Thoracic aorta (tissue), 2 donors: Measurements from ENCODE around the gene AK9. TPM values are rescaled to one million over a fixed set of nuclear protein-coding genes. Genes with fewer than 3 reads are reported as not detected.
"Not testable (repeated sequence)": the region's sequence is repeated elsewhere in the genome, so short reads cannot be mapped to it uniquely, and the experiment has no call there.

Experiments
- ATAC-seq: fragments of 150-250 bp; one replicate; pipeline ENCODE4 v1.8.0; 2017; ENCODE audit warnings: low read depth; ENCODE audit not compliant: insufficient number of reproducible peaks, low FRiP score
- DNase-seq: peaks from one replicate; pipeline ENCODE4 v3.0.0-alpha.2; 2020; ENCODE audit warnings: low spot score
- H3K27ac ChIP-seq, 2 donors: fragments of 200-600 bp; sonication (generic); 1 replicate in 1 of 2; 2 replicates in 1 of 2; pipeline ENCODE4 v1.5.1; 2016; ENCODE audit warnings: mild to moderate bottlenecking in 2 of 2, moderate library complexity in 2 of 2
- H3K27me3 ChIP-seq: fragments of 200-600 bp; sonication (generic); replicated peaks from 2 replicates; pipeline ENCODE4 v1.6.0; 2016; ENCODE audit warnings: mild to moderate bottlenecking; ENCODE audit not compliant: insufficient read depth
- H3K36me3 ChIP-seq: fragments of 200-600 bp; sonication (generic); one replicate; pipeline ENCODE4 v1.5.1; 2016
- H3K4me1 ChIP-seq, 2 donors: fragments of 200-600 bp; sonication (generic); 1 replicate in 1 of 2; 2 replicates in 1 of 2; pipeline versions ENCODE4 v1.5.1 to v1.6.0; 2016; ENCODE audit warnings: low read depth in 2 of 2, mild to moderate bottlenecking in 1 of 2; ENCODE audit not compliant: control insufficient read depth in 1 of 2
- H3K4me3 ChIP-seq: fragments of 200-600 bp; sonication (generic); 2 replicates; pipeline ENCODE4 v1.5.1; 2016; ENCODE audit warnings: mild to moderate bottlenecking
- H3K9me3 ChIP-seq: fragments of 200-600 bp; sonication (generic); 2 replicates; pipeline ENCODE4 v1.5.1; 2016
- total RNA-seq, 2 donors: library from RNA; depleted of rRNA; stranded (reverse); fragments of >200 nt; gene quantifications; one replicate each; pipeline versions ENCODE4 v1.1.0 to v1.2.3, GENCODE V29; 2016
- TF ChIP-seq, protein P1 (sequence below): fragments of 200-600 bp; sonication (generic); IDR thresholded peaks from one replicate; pipeline ENCODE4 v1.5.1; 2019; ENCODE audit warnings: antibody characterized with exemption

The AK9 gene
- total RNA-seq, 2 donors from 2014 or later = 12.5 to 12.8 TPM

DNA sequence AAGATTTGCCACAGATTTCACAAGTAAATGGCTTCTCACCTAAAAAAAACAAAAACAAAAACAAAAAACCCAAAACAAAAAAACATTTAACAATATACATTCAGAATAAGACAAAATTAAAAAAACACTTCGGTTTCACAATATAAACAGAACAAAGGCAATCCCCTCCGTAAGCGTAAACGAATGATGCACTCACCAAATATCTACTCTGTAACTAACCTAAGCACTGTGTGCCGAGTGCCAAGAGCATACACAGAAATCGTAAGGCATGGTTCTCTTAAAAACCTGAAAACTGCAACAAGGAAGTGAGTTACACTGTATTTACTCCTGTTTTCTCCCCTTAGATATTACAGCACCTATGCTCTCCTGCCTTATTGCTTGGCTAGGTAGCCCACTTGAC, 223.3 kb downstream of the AK9 start:
- Histone ChIP-seq H3K27me3 (no peaks in the 10 kb centered on the region), H3K9me3 (no peaks in the 10 kb centered on the region), H3K4me1 (no peaks in the 10 kb centered on the region), H3K27ac (no peak overlapping the region), H3K36me3 (peaks cover 35% of the 10 kb centered on the region), H3K4me3 (no peak overlapping the region)
- TF ChIP-seq, protein P1, sequence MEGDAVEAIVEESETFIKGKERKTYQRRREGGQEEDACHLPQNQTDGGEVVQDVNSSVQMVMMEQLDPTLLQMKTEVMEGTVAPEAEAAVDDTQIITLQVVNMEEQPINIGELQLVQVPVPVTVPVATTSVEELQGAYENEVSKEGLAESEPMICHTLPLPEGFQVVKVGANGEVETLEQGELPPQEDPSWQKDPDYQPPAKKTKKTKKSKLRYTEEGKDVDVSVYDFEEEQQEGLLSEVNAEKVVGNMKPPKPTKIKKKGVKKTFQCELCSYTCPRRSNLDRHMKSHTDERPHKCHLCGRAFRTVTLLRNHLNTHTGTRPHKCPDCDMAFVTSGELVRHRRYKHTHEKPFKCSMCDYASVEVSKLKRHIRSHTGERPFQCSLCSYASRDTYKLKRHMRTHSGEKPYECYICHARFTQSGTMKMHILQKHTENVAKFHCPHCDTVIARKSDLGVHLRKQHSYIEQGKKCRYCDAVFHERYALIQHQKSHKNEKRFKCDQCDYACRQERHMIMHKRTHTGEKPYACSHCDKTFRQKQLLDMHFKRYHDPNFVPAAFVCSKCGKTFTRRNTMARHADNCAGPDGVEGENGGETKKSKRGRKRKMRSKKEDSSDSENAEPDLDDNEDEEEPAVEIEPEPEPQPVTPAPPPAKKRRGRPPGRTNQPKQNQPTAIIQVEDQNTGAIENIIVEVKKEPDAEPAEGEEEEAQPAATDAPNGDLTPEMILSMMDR = no peak
- ATAC-seq (no peak), DNase-seq (no peak)

DNA sequence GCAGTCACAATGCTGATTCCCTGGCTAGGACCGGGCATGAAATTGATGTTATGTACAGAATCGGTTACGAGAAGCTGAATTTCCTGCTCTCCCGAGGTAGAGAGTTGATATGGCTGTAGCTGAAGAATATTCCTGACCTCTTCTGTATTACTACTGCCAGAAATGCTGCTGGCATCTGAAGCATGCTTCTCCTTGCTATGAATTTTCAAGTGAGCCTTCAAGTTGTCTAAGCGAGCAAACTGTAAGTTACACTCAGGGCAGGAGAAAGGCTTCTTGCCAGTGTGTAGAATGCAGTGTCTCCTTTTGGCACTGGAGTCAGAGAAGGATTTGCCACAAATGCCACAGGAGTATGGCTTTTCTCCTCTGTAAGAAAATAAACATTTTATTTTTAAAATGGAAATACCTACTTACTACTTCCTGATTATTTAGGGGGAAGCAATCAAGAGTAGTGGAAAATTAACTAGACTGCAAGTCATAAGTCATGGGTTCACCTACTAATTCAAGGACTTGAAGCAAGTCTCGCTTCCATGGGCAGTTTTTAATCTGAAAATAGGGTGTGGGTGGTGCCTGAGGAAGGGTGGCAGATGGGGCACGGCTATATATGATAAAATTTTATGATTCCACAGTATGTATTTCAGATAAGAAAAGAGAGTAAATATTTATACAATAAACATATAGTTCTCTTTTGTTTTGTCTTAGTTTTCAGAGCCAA, 224.6 kb downstream of the AK9 start:
- DNase-seq = no peak
- Histone ChIP-seq H3K27me3 (no peaks in the 10 kb centered on the region), H3K9me3 (no peaks in the 10 kb centered on the region), H3K4me3 (no peak overlapping the region), H3K36me3 (peaks cover 24% of the 10 kb centered on the region), H3K27ac (no peak overlapping the region), H3K4me1 (no peaks in the 10 kb centered on the region)
- no peak for ATAC-seq
- TF ChIP-seq, protein P1 = no peak

DNA sequence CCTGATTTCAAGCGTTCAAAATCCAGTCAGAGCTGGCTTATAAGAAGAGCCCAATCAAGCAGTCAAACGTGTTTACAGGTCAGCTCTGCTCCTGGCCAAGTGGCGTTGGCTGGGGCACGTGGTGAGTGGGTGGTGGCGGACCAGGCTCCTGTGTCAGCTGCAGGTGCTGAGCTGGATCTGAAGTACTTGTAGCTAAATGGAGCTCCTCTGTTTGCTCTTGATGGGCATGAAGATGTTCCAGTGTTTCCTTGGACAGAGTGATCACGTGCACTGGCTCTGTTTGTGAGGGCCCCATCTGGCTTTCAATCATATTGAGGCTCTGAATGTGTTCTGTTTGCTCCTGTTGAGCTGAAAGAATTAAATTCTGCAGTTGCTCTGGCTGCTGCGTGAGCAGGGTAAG, 225.2 kb downstream of the AK9 start:
- H3K36me3 ChIP-seq = peaks cover 18% of the 10 kb centered on the region
- TF ChIP-seq, protein P1 = no peak
- DNase-seq = no peak

DNA sequence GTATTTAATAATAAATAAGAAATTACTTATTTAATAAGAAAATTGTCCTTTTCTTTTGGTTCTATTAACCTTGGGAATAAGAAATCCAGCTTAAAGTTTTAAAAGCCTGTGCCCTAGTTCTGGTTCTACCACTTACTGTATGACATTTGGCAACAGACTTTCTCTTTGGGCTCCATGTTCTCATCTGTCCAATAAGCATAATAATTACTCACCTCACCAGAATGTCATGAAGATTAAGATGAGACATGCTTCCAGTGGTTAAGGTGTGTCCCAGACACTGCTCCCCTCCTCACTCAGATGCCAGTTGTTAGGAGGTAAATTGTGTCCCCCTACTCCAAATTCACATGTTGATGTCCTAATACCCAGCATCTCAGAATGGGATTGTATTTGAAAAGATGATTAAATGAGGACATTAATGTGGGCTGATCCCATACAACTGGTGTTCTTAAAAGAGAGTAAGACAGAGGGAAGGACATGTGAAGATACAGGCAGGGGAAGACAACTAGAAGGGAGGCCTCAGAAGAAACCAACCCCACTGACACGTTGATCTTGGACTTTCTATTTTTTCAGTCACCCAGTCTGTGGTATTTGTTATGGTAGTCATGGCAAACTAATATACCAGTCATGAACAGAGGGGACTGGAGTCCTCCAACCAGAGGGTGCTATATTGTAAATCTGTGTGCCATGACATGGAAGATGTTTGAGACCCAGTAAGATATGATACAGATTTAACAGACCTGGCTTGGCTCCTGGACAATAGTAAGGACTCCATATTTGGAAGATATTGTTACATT, 229.1 kb downstream of the AK9 start:
- Histone ChIP-seq H3K4me1 (peaks cover 0 to 8% of the 10 kb centered on the region in 2 donors), H3K36me3 (peaks cover 11% of the 10 kb centered on the region), H3K27ac (no peak overlapping the region), H3K27me3 (no peaks in the 10 kb centered on the region), H3K4me3 (no peak overlapping the region), H3K9me3 (no peaks in the 10 kb centered on the region)
- TF ChIP-seq, protein P1 = no peak
- no peak for ATAC-seq
- DNase-seq = no peak

More for the DNA sequence above, 225.2 kb downstream of the AK9 start:
- no peaks in the 10 kb centered on the region for H3K4me1 ChIP-seq
- H3K9me3 ChIP-seq = no peaks in the 10 kb centered on the region
- no peak for ATAC-seq
- H3K27me3 ChIP-seq = no peaks in the 10 kb centered on the region
- no peak overlapping the region for H3K4me3 ChIP-seq
- no peak overlapping the region for H3K27ac ChIP-seq

DNA sequence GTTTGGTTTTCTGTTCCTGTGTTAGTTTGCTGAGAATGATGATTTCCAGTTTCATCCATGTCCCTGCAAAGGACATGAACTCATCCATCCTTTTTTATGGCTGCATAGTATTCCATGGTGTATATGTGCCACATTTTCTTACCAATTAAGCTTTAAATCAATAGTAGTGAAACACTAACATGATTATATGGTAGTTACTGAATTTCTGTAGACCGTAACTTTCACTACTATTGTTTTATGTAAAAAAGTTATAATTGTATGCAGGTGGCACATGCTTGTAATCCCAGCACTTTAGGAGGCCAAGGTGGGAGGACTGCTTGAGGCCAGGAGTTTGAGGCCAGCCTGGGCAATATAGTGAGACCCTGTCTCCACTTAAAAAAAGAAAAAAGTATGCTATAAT, 229.8 kb downstream of the AK9 start:
- H3K27ac ChIP-seq, H3K36me3 ChIP-seq, DNase-seq, H3K27me3 ChIP-seq, H3K4me3 ChIP-seq, ATAC-seq, H3K9me3 ChIP-seq: not testable (repeated sequence)
- H3K4me1 ChIP-seq = peaks cover 7 to 15% of the 10 kb centered on the region in 2 donors
